OCI-M1 (cell line): Measurements from ENCODE around the gene PEMT.
A peak's percentile ranks its signal among the peaks of the same experiment; 100 is the strongest.

Source experiments
- DNase-seq: peaks from one replicate; lab custom pipeline; 2025; lab: John Stamatoyannopoulos, UW

Gene PEMT

GRCh38 chr17:17535957-17536356 lies 55.6 kb downstream of the PEMT start:
- DNase-seq: no peak

GRCh38 chr17:17533901-17534441 lies 57.5 kb downstream of the PEMT start:
- DNase-seq: no peak

DNA sequence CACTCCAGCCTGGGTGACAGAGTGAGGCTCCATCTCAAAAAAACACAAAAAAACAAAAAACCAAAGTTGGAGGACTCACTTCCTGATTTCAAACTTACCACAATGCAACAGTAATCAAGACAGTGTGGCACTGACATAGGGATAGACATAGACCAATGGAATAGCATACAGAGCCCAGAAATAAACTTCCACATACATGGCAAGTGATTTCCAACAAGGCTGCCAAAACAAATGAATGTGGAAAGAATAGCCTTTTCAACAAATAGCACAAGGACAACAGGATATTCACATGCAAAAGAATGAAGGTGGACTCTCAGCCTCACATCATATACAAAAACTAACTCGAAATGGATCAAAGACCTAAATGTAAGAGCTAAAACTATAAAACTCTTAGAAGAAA lies 58.5 kb downstream of the PEMT start:
- DNase-seq: peak; percentile 4

DNA sequence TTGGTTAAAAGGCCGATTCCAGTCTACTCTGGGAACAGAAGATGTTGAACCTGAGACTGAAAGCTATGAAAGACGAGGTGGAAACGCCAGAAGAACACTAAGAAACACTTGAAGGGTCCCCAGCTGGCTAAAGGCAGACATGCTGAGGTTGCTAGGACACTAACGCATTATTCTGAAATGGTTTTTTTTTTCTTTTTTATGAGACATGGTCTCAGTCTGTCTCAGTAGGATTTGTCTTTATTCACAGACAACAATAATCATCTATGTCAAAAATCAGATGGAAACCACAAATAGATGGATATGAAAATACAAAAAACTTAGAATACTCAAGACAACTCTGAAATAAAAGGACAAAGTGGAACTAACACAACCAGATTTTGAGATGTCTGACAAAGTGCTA lies 60.4 kb downstream of the PEMT start:
- no peak for DNase-seq

GRCh38 chr17:17528696-17529652 lies 62.5 kb downstream of the PEMT start:
- no peak for DNase-seq

GRCh38 chr17:17527956-17528500 lies 63.5 kb downstream of the PEMT start:
- no peak for DNase-seq

DNA sequence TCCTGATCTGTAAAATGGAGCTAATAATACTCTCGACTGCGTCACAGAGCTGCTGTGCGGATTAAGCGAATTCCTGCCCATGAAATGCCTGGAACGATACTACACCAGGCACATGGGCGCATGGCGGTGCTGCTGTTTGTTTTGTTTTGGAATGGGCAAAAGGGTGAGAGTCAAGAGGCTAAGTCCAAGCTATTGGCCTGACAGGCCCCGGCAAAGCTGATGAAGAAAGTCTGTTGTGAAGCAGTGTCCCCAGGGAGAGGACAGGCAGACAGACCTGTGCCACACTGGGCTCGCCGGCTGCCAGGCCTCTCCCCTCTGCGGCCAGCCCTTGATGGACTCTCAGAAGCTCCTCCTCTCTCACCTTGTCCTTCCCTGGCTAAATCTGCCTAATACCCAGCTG lies 64.0 kb downstream of the PEMT start:
- no peak for DNase-seq

- no peak for DNase-seq
Measured at GRCh38 chr17:17526369-17526768, 65.1 kb downstream of the PEMT start.

DNA sequence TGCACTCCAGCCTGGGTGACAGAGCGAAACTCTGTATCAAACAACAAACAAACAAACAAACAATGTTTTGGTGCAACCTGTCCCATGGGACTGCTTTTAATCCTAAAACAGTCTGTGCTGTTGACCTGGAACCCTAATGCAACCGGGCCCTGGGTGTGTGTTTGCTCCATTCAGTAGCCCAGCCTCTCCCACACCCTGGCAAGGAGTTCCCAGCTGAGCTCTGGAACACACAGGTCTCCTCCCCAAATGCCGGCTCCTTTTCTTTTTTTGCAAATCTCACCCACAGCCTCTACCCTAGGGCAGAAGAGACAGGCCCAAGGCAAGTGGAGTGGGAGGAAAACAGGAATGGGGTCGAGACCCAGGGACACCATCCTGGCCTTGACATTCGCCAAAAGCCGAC lies 65.6 kb downstream of the PEMT start:
- no peak for DNase-seq

- no peak for DNase-seq
Measured at GRCh38 chr17:17525311-17525710, 66.2 kb downstream of the PEMT start.

DNA sequence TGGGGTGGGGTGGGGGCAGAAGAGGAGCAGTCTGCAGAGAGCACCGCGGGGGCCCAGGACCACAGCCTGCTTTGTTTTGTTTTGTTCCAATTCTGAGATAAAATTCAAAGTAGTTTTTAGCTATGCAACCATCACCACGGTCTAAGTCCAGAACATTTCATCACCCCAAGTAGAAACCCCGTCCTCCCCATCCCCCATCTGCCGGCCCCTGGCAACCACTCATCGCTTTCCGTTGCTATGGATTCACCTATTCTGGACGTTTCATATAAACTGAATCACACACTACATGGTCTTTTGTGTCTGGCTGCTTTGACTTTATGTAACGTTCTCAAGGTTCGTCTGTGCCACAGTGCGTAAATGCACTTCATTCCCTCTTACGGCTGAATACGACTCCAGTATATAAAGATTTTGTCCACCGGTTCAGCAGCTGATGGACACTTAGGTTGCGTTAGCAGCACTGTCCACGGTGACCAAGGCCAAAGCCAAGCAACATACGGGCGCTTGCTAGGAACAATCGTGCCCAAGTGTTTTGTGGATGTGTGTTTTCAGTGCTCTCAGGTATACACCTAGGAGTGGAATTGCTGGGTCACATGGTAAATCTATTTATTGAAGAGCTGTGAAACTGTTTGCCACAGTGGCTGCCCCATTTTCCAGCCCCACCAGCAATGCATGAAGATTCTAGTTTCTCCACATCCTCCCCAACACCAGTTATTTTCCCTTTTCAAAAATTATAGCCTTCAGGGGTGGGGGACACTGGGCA lies 67.6 kb downstream of the PEMT start:
- no peak for DNase-seq

- DNase-seq: no peak
Measured at GRCh38 chr17:17523001-17523730, 68.3 kb downstream of the PEMT start.

DNA sequence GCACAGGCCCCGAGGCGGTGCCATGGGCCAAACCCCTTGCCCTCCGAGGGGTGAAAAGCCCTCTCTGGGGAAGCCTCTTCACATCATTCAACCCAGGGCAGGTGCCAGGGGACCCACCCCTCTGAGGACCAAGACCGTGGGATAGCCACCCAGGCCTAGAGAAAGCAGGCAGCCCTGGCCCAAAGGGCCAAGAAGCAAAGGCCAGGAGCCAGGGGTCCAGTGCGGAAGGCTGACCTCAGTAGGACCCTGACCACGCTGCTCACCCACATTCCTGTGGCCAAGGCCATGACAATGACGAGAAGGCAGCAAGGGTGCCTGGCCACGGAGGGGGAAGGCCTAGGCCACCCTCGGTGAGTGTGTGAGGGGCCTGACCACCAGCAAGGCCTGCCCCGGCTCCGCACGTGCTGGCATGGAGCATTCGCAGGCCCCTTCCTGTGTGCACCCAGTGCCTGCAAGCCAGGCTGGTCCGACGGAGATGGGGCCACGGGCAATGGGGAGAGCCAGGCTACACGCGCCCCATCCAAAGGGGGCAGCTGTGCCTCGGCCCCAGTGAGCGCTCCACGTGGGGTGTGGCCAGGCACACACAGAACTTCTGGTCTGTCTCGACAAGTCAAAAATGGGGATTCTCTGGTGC lies 70.8 kb downstream of the PEMT start:
- DNase-seq: no peak

DNA sequence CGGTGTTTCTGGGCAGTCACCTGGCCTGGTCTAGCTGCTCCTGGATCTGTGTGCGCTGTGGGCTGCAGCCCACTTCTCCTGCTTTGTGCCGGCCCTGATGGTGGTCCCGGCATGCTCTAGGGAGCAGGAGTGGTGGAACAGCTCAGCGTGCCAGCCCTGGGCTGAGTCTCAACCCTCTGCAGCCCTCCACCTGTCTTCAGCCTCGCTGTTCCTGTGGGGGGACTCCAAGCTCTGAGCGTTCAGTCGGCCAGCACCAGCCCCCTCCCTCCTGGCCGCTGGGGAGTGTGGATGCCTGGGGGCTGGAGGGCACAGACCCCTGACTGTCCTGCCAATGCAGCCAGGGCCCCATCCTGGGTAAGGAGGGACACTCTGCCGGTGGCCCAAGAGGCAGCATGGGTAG lies 71.6 kb downstream of the PEMT start:
- DNase-seq: no peak

GRCh38 chr17:17518951-17519350 lies 72.6 kb downstream of the PEMT start:
- no peak for DNase-seq

GRCh38 chr17:17518014-17518413 lies 73.5 kb downstream of the PEMT start:
- DNase-seq: no peak

DNA sequence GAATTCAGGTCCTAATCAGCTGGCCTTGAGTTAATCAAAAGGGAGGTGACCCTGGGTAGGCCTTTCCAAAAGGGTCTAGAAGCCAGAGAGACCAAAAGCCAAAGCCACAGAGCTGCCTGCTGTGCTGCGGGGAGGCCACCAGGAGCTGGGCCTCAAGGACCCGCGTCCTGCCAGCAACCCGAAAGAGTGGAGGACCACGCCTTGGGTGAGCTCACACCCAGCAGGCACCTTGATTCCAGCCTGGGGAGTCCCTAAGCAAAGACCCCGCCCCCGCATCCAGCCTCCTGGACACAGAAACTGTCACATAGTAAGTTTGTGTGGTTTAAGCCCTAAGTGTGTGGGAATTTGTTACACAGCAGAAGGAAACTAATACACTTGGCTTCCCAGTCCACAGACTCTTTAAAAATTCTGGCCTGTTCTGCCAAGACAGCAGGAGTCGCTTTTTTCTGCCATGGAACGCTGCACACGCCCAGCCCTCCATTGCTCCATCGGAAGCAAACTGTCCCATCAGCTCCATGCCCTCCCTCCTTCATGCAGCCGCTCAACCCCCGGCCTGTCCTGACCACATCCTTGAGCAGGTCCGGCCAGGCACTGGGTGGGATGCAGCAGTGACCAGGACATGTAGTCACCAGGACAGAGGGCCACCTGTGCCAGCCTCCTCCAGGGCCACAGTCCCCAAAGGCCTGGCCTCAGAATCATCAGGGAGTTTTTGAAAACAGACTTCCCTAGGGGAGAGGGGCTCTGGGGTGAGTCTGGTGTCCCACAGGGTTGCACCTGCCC lies 74.4 kb downstream of the PEMT start:
- no peak for DNase-seq

GRCh38 chr17:17515934-17516930 lies 75.3 kb downstream of the PEMT start:
- no peak for DNase-seq
